A673 (cell line): ENCODE data around the gene ALDH1L1. TPM values are rescaled to one million over a fixed set of nuclear protein-coding genes. Genes with fewer than 3 reads are reported as not detected.

Source experiments
- BruUV-seq: library from RNA; stranded (reverse); fragments of 400-500 nt; replicated peaks from 2 replicates; lab custom pipeline; 2021; lab: Mats Ljungman, UMichigan
- CTCF ChIA-PET: fragments of 300-600 bp; sonication (Branson Sonifier 250); formaldehyde crosslinking; loops from one replicate; lab custom pipeline; 2022; ENCODE audit warnings: antibody characterized with exemption; lab: Charles Lee
- POLR2A ChIA-PET: fragments of 300-600 bp; sonication (Branson Sonifier 250); formaldehyde crosslinking; loops from one replicate; lab custom pipeline; 2022; ENCODE audit warnings: antibody characterized with exemption; ENCODE audit not compliant: low non-redundant PET; lab: Charles Lee
- DNase-seq: peaks from one replicate; pipeline ENCODE4 v3.0.0-alpha.2; 2015; ENCODE audit warnings: low spot score
- H3K27ac ChIP-seq: fragments of 200-600 bp; sonication (generic); 2 replicates; pipeline ENCODE4 v1.5.1; 2016; ENCODE audit warnings: mixed run types, low read depth, mild to moderate bottlenecking, mixed read lengths, antibody characterized with exemption, low read length; ENCODE audit not compliant: poor library complexity, severe bottlenecking
- H3K27me3 ChIP-seq: fragments of 200-600 bp; sonication (generic); replicated peaks from 2 replicates; pipeline ENCODE4 v1.6.1; 2017; ENCODE audit warnings: mixed run types, low read depth, mild to moderate bottlenecking, mixed read lengths, antibody characterized with exemption, low read length; ENCODE audit not compliant: insufficient read depth, poor library complexity
- H3K36me3 ChIP-seq: fragments of 200-600 bp; sonication (generic); 2 replicates; pipeline ENCODE4 v1.6.1; 2016; ENCODE audit warnings: mixed run types, mild to moderate bottlenecking, mixed read lengths, antibody characterized with exemption, low read length; ENCODE audit not compliant: insufficient read depth, poor library complexity, severe bottlenecking
- H3K4me1 ChIP-seq: fragments of 200-600 bp; sonication (generic); 2 replicates; pipeline ENCODE4 v1.6.1; 2017; ENCODE audit warnings: mixed run types, mild to moderate bottlenecking, mixed read lengths, antibody characterized with exemption, low read length; ENCODE audit not compliant: insufficient read depth, poor library complexity, severe bottlenecking
- H3K4me3 ChIP-seq: fragments of 200-600 bp; sonication (generic); 2 replicates; pipeline ENCODE4 v1.5.1; 2016; ENCODE audit warnings: low read depth, mixed run types, mild to moderate bottlenecking, mixed read lengths, low read length; ENCODE audit not compliant: poor library complexity, severe bottlenecking
- H3K9me3 ChIP-seq: fragments of 200-600 bp; sonication (generic); 2 replicates; pipeline ENCODE4 v1.6.1; 2016; ENCODE audit warnings: mixed run types, low read depth, mild to moderate bottlenecking, mixed read lengths, antibody characterized with exemption, low read length; ENCODE audit not compliant: poor library complexity, severe bottlenecking
- CTCF ChIP-seq: fragments of 300-800, 200-600 bp; sonication (generic); conservative IDR thresholded peaks from 2 replicates; pipeline ENCODE4 v1.5.1; 2017; ENCODE audit warnings: low read depth, mild to moderate bottlenecking, antibody characterized with exemption, low read length, moderate library complexity, mixed read lengths
- EZH2 ChIP-seq: fragments of 200-600 bp; sonication (generic); IDR thresholded peaks from 2 replicates; pipeline ENCODE4 v1.6.1; 2017; ENCODE audit warnings: borderline replicate concordance, low read depth, mild to moderate bottlenecking, mixed read lengths, antibody characterized with exemption, low read length; ENCODE audit not compliant: poor library complexity, severe bottlenecking
- intact Hi-C: fragments of 100-400 bp; cut with micrococcal nuclease; formaldehyde crosslinking; loops from one replicate; pipeline ENCODE4 v1.10.0; 2022; ENCODE audit not compliant: unreplicated experiment
- total RNA-seq: library from RNA; stranded (reverse); gene quantifications from 2 replicates; pipeline ENCODE4 v1.2.3, GENCODE V29; 2021

ALDH1L1 gene
- total RNA-seq, 1 experiment from 2014 or later: 16.9 TPM

- CTCF ChIA-PET: interaction anchor here (1.0 to 1.7 kb wide), 2 partner anchors 10 to 180 kb away, joined by 4 to 7 read pairs; no protein-coding TSS in a partner anchor
- POLR2A ChIA-PET: interaction anchor here (0.6 to 1.0 kb wide), 2 partner anchors 16 to 38 kb away, joined by 3 to 4 read pairs; no protein-coding TSS in a partner anchor
- peaks cover 32% of the 10 kb centered on the region for H3K4me1 ChIP-seq
- peak overlapping the region; percentile 95 for H3K27ac ChIP-seq
- DNase-seq: peak; percentile 98
- H3K36me3 ChIP-seq: no peaks in the 10 kb centered on the region
- H3K27me3 ChIP-seq: no peaks in the 10 kb centered on the region
- BruUV-seq: no TSS peak
- H3K9me3 ChIP-seq: no peaks in the 10 kb centered on the region
- TF ChIP-seq EZH2 (no peak), CTCF (no peak)
- intact Hi-C loops: loop anchor here (2.0 kb wide), 1 partner anchor 80 kb away; no protein-coding TSS in a partner anchor
- H3K4me3 ChIP-seq: peak overlapping the region; percentile 3
Measured at GRCh38 chr3:126208606-126209256, 28.3 kb upstream of the ALDH1L1 start.

GRCh38 chr3:126208182-126208581 lies 27.8 kb upstream of the ALDH1L1 start:
- H3K27ac ChIP-seq: peak overlapping the region; percentile 95
- intact Hi-C loops: loop anchor here (2.0 kb wide), 1 partner anchor 81 kb away; no protein-coding TSS in a partner anchor
- POLR2A ChIA-PET: interaction anchor here (0.6 to 1.0 kb wide), 2 partner anchors 16 to 38 kb away, joined by 3 to 4 read pairs; no protein-coding TSS in a partner anchor

GRCh38 chr3:126207166-126207565 lies 26.8 kb upstream of the ALDH1L1 start:
- H3K27ac ChIP-seq: peak overlapping the region; percentile 95
- H3K9me3 ChIP-seq: no peaks in the 10 kb centered on the region
- H3K4me3 ChIP-seq: no peak overlapping the region
- BruUV-seq: no TSS peak
- DNase-seq: no peak
- intact Hi-C loops: no loop called here
- H3K36me3 ChIP-seq: no peaks in the 10 kb centered on the region
- TF ChIP-seq EZH2: no peak
- no peak for TF ChIP-seq CTCF
- H3K27me3 ChIP-seq: no peaks in the 10 kb centered on the region
- POLR2A ChIA-PET: interaction anchor here (0.5 kb wide), 1 partner anchor 11 kb away, joined by 6 read pairs; no protein-coding TSS in a partner anchor
- H3K4me1 ChIP-seq: peaks cover 44% of the 10 kb centered on the region
- CTCF ChIA-PET: no interaction called here

More at GRCh38 chr3:126208182-126208581, 27.8 kb upstream of the ALDH1L1 start:
- TF ChIP-seq CTCF (no peak), EZH2 (no peak)
- Histone ChIP-seq H3K9me3 (no peaks in the 10 kb centered on the region), H3K4me1 (peaks cover 34% of the 10 kb centered on the region), H3K4me3 (peak overlapping the region; percentile 3), H3K36me3 (no peaks in the 10 kb centered on the region), H3K27me3 (no peaks in the 10 kb centered on the region)
- CTCF ChIA-PET: interaction anchor here (1.0 to 1.7 kb wide), 2 partner anchors 9 to 181 kb away, joined by 4 to 7 read pairs; no protein-coding TSS in a partner anchor
- TSS peak; percentile 92 for BruUV-seq
- DNase-seq: peak; percentile 66
